ENCODE data around the gene ZNF20. TPM values are rescaled to one million over a fixed set of nuclear protein-coding genes. Genes with fewer than 3 reads are reported as not detected.

Gene ZNF20
- total and polyA plus RNA-seq, 9 of the 15 experiments (the other 6 are each of a cell fraction or from before 2014, with no cell fraction given), result 1.4 to 3.7 (median 3.1) TPM

DNA sequence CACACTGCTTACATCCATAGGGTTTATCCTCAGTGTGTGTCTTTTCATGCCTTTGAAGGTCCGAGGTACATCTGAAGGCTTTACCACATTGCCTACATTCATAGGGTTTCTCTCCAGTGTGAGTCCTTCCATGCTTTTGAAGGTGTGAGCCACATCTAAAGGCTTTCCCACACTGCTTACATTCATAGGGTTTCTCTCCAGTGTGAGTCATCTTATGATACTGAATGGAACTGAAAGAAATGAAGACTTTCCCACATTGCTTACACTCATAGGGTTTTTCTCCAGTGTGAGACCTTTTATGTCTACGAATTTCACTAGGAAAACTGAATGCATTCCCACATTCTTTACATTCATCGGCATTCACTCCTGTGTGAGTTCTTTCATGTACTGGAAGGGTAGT lies 7.1 kb downstream of the ZNF20 start:
- Histone ChIP-seq H3K27me3 (ENCODE audit: control insufficient read depth in 2 of 2, insufficient read depth in 2 of 2, low read length in 2 of 2) (no peaks in the 10 kb centered on the region), H3K36me3 (ENCODE audit: control insufficient read depth, insufficient read depth, low read length) (peaks cover 27% of the 10 kb centered on the region; the same call in 2 of the 3 replicates), H3K9ac (ENCODE audit: insufficient read depth in 1 of 2, low read depth in 2 of 2, low read length in 2 of 2) (no peak overlapping the region), H3K4me2 (ENCODE audit: insufficient read depth, low read length) (no peak overlapping the region), H3K4me1 (replicated peaks in 1 of 2; ENCODE audit: control insufficient read depth in 2 of 2, insufficient read depth in 2 of 2, low read length in 2 of 2) (no peaks in the 10 kb centered on the region), H3K4me3 (no peak overlapping the region), H3K9me1 (ENCODE audit: control insufficient read depth, insufficient read depth, low read length) (no peaks in the 10 kb centered on the region), H4K20me1 (replicated peaks; ENCODE audit: control insufficient read depth, insufficient read depth, low read length) (no peaks in the 10 kb centered on the region), H3K9me3 (replicated peaks; ENCODE audit: control insufficient read depth, insufficient read depth, low read depth, low read length) (peaks cover 13% of the 10 kb centered on the region), H2AFZ (ENCODE audit: low read depth, low read length) (no peak overlapping the region), H3K79me2 (ENCODE audit: control insufficient read depth, insufficient read depth, low read length) (no peaks in the 10 kb centered on the region), H3K27ac (ENCODE audit: extremely low read depth, low read depth, low read length) (no peak overlapping the region)
- intact Hi-C loops (cut with micrococcal nuclease) (no loop called here), in situ Hi-C loops (cut with MboI) (no loop called here)
- TF ChIP-seq SOX6 (IDR thresholded peaks at IDR 0.05) (peak; percentile 37; the same call in 1 of the 2 replicates), ID3 (CRISPR knock-in tag; IDR thresholded peaks at IDR 0.05) (no peak), ID3 (tag; IDR thresholded peaks at IDR 0.05) (no peak), CBX1 (IDR thresholded peaks at IDR 0.05; ENCODE audit: low read depth) (0 out of 2 replicates have a peak, but pooled peaks have one; percentile 43), TEAD4 (IDR thresholded peaks at IDR 0.05; ENCODE audit: low read length) (0 out of 2 replicates have a peak, but pooled peaks have one; percentile 17), TEAD4 (CRISPR knock-in tag; IDR thresholded peaks at IDR 0.05; ENCODE audit: borderline replicate concordance) (no peak), TRIM28 (IDR thresholded peaks at IDR 0.05) (peak; percentile 88), ZEB2 (IDR thresholded peaks at IDR 0.05) (peak; percentile 76), FOSL1 (tag; conservative IDR thresholded peaks at IDR 0.05) (peak; percentile 44; the same call in 1 of the 2 replicates), FOXP4 (CRISPR knock-in tag; IDR thresholded peaks at IDR 0.05; ENCODE audit: borderline replicate concordance) (no peak), TRIM24 (IDR thresholded peaks at IDR 0.05) (peak in 1 of 2 experiments; percentile 55; a peak in 1 of 4 replicates), ZNF75A (CRISPR knock-in tag; IDR thresholded peaks at IDR 0.05) (peak; percentile 98), CBX3 (IDR thresholded peaks at IDR 0.05; ENCODE audit: borderline replicate concordance in 1 of 2, low read length in 2 of 2) (peak in 1 of 2 experiments; percentile 76; a peak in 1 of 3 replicates), MYBL2 (IDR thresholded peaks at IDR 0.05; ENCODE audit: low read depth) (no peak), MYBL2 (CRISPR knock-in tag; IDR thresholded peaks at IDR 0.05; ENCODE audit: borderline replicate concordance) (no peak)
- TF ChIP-seq, protein P1, sequence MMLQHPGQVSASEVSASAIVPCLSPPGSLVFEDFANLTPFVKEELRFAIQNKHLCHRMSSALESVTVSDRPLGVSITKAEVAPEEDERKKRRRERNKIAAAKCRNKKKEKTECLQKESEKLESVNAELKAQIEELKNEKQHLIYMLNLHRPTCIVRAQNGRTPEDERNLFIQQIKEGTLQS (IDR thresholded peaks at IDR 0.05), result peak; percentile 55
- TF ChIP-seq, protein P1 (CRISPR knock-in tag; conservative IDR thresholded peaks at IDR 0.05), result no peak
- TF ChIP-seq, protein P2, sequence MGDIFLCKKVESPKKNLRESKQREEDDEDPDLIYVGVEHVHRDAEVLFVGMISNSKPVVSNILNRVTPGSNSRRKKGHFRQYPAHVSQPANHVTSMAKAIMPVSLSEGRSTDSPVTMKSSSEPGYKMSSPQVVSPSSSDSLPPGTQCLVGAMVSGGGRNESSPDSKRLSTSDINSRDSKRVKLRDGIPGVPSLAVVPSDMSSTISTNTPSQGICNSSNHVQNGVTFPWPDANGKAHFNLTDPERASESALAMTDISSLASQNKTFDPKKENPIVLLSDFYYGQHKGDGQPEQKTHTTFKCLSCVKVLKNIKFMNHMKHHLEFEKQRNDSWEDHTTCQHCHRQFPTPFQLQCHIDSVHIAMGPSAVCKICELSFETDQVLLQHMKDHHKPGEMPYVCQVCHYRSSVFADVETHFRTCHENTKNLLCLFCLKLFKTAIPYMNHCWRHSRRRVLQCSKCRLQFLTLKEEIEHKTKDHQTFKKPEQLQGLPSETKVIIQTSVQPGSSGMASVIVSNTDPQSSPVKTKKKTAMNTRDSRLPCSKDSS (IDR thresholded peaks at IDR 0.05; ENCODE audit: low read depth, partially characterized antibody), result peak; percentile 93
- ChIA-PET CTCF (ENCODE audit: low intra/inter-chr PET ratio) (no interaction called here), POLR2A (no interaction called here)
- DNase-seq (ENCODE audit: extremely low read depth in 1 of 4, low spot score in 3 of 4) (no peak), ATAC-seq (no peak), FAIRE-seq (no peak)
- 60% methylated on average over 2 of the region's 3 CpGs for WGBS (ENCODE audit: insufficient coverage, low coverage, missing lambda C conversion rate)
- BruUV-seq (replicated peaks), result no TSS peak
